Measurements from ENCODE around the gene CAPS2.

GRCh38 chr12:75305412-75306332 lies 24.5 kb downstream of the CAPS2 start:
- no peak for TF ChIP-seq CTCF (conservative IDR thresholded peaks at IDR 0.05; ENCODE audit: low read depth in 2 of 2)
- no peak for TF ChIP-seq EZH2 (IDR thresholded peaks at IDR 0.05; ENCODE audit: low read depth, unreplicated experiment)
- TF ChIP-seq REST (IDR thresholded peaks at IDR 0.05; ENCODE audit: unreplicated experiment): no peak
- TF ChIP-seq POLR2AphosphoS5 (IDR thresholded peaks at IDR 0.05; ENCODE audit: low read depth): no peak
- no peak for TF ChIP-seq EZH2phosphoT487 (IDR thresholded peaks at IDR 0.05; ENCODE audit: unreplicated experiment)
- no peak for TF ChIP-seq STAT1 (IDR thresholded peaks at IDR 0.05; ENCODE audit: unreplicated experiment)
